HG02571 (cell line): ENCODE data around the gene A1BG.

ENCODE experiments used
- ATAC-seq: cut with Tn5 transposase; IDR thresholded peaks from one replicate; pipeline ENCODE4 v1.9.1; 2021; ENCODE audit warnings: mild to moderate bottlenecking, moderate library complexity; ENCODE audit not compliant: unreplicated experiment

Gene A1BG, protein sequence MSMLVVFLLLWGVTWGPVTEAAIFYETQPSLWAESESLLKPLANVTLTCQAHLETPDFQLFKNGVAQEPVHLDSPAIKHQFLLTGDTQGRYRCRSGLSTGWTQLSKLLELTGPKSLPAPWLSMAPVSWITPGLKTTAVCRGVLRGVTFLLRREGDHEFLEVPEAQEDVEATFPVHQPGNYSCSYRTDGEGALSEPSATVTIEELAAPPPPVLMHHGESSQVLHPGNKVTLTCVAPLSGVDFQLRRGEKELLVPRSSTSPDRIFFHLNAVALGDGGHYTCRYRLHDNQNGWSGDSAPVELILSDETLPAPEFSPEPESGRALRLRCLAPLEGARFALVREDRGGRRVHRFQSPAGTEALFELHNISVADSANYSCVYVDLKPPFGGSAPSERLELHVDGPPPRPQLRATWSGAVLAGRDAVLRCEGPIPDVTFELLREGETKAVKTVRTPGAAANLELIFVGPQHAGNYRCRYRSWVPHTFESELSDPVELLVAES

DNA sequence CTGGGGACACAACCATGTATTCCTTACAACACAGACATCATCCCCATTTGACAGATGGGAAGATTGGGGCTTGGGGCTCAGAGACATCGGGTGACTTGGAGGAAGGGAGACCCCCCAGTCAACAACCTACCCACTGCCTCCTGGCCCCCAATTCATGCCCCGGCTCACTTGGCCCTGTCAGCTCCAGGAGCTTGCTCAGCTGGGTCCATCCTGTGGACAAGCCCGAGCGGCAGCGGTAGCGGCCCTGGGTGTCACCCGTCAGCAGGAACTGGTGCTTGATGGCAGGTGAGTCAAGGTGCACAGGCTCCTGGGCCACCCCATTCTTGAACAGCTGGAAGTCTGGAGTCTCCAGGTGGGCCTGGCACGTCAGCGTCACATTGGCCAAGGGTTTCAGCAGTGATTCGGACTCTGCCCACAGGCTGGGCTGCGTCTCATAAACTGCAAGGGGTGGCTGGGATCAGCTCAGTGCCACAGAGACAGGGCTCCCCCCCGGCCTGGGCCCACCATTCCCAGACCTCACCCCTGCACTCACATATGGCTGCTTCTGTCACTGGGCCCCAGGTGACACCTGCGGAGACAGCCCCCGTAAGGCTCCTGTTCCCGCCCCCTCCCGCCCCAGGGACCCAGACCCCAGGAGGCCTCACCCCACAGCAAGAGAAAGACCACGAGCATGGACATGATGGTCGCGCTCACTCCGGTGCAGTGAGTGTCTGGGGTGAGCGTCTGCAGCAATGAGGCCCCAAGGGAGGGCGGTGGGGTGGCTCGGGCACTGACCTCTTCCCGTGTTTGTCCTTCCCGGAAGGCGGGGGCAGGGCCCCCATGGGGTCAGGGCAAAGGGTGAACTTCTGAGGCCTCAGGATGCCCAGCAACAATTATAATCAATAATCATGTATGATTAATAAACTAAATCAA is at the start of gene A1BG:
A1BG (minus strand) TSS at position 733 of the 912 bp plus-strand sequence; CDS start at position 678, 55 bp downstream.
- ATAC-seq: no peak

DNA sequence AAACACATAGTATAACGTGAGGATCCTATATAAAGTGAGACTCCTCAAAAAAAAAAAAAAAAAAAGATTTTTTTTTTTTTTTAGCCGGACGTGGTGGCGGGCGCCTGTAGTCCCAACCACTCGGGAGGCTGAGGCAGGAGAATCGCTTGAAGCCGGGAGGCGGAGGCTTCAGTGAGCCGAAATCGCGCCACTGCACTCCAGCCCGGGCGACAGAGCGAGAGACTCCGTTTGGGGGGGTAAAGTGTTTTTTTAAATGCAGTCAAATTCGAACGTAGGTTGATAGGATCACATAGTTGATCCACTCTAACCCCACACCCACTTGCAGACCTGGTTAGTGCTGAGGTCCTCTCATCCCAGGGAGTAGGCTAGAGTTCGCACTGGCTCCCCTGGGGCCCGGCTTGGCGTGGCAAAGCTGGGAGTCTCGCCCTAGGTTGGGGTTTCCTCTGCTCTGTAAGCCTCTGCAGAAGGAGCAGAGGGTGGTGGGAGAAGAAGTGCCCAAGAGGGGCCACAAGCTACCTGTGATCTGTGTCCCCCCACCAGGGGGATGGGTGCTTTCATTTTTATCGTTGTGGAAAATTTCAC is 48.6 kb upstream of the A1BG start:
- no peak for ATAC-seq

- peak; percentile 97 for ATAC-seq
Measured at GRCh38 chr19:58400916-58401839, 47.9 kb upstream of the A1BG start.

DNA sequence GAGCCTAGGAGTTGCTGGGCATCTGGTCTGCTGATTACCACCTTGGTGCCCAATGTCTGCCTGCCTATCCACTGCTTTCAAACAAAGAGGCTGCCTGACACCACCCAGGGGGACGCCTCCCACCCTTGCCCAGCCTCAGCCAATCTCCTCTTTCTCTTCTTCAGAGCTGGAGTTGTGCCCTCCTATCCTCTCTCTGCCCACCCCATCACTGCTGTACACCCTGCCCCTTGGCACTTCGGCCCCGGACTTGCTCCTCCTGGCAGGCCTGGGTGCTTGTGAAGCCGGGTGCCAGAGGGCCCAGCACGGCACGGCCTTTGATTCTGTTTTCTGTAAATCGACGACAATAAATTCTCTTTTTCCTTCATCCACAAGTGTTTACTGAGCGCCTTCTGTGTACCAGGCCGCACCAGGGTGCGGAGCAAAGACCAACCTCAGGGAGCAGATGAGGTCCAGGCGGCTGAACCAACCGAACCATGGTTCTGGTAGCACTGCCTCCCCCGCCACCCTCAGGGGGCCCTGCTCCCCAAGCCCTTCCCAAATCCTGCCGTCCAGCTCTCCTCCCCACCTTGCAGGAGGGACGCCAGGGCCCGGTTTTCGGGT is 47.1 kb upstream of the A1BG start:
- ATAC-seq: no peak

DNA sequence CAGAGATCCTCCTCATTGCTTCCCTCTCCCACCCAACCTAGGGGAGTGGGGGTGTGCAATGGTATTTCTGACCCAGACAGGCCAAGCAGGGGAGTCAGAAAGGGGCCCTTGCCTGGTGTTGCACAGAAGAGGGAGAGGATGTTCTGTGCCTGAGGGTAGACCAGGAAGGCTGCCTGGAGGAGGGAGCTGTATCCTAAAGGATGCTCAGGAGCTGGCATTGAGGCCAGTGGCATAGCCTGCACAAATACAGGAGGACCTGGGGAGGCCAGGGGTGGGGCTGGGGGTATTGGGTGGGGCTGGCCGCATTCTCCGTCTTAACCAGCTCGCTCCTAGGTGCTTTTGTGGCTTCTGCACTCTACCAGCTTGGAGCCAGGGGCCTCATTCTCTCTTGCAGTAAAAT is 46.6 kb upstream of the A1BG start:
- ATAC-seq: no peak

DNA sequence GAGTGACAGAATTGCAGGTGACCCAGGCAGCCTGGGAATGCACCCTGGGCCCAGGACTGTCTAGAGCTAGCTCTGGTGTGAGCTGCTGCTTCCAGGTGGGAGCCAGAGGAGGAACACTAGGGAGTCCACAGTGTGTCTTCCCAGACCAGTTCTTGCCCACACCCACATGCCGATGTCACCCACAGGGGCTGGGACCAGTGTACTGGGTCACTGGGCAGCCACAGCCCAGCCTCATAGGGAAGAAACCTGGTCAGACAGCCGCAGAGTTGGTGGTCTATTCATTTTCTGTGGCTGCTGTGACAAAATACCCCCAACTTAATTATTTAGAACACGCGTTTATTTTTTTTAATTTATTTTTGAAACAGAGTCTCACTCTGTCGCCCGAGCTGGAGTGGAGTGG is 45.3 kb upstream of the A1BG start:
- ATAC-seq: no peak

GRCh38 chr19:58398087-58398486 is 44.8 kb upstream of the A1BG start:
- no peak for ATAC-seq

DNA sequence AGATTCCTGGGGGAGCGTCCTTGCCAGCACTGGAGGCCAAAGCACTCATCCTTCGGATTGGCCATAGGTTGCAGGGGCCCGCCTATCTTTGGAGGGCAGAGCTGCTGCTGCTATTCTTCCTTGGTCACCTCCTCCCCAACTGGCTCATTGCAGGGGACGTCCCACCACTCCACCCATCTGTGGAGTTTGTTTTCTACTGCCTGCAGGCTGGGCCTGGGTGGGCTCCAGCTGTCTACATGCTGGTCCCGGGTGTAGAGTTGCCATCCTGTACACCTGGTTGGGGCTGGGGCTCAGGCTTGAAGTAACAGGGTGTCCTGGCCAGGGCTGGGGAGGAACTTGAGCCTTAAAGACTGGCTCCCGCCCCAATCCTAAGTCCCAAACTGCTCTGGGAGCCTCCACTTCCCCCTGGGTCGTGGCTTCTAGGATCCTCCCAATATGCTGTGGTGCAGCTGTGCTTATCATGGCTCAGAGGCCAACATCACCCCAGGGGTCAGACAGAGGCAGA is 44.3 kb upstream of the A1BG start:
- ATAC-seq: no peak

DNA sequence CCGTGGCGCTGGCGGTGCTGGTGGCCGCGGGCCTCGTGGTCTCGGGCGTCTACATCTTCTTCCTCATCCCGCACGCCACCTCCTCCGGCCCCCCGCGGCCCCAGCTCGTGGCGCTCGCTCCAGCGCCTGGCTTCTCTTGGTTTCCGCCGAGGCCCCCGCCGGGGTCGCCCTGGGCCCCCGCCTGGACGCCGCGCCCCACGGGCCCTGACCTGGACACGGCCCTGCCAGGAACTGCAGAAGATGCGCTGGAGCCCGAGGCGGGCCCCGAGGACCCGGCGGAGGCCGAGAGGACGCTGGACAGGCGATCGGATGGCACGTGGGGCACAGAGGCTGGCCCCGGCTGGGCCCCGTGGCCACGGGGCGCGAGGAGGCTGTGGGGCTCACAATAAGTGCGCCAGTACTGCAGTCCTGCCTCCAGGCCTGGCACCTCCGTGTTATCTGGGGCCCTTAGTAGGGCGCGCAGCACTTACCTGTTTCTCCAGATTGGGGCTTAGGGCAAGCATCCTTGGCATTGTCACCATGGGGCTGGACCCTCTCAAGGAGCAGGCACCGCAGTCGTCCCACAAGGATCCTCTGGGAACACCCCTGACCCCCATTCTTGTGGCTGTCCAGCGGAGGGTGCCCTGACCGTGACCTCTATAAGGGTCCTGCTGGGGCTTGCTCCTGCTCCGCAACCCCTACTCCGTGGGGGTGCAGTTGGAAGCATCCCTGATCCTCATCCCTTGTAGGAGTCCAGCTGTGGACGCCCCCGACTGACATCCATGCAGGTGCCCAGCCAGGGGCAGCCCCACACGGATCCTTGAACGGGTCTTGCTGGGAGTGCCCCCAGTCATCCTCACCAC is 43.6 kb upstream of the A1BG start:
- no peak for ATAC-seq

DNA sequence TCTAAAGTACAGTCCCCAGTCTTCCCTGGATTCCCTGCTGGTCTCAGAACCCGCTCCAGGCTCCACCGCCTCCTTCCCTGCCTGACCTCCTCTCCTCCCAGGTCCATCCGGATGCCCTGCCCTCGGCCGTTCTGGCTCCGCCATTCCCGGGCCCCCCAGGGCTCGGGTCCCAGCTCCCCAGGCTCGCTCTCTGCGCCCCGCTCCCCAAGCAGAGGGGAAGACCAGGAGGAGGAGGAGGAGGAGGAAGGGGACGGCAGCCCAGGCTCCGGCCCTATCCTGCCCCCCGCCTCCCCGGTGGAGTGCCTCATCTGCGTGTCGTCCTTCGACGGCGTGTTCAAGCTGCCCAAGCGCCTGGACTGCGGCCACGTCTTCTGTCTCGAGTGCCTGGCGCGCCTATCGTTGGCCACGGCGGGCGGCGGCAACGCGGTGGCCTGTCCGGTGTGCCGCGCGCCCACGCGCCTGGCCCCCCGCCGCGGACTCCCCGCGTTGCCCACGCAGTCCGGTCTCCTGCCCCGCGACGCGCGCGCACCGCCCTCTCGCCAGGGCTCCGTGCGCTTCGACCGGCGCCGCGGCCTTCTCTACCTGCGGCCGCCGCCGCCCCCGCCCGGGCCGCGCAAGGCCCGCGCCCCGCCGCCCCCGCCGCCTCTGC is 42.8 kb upstream of the A1BG start:
- ATAC-seq: no peak

- ATAC-seq: no peak
Measured at GRCh38 chr19:58395220-58395978, 42.1 kb upstream of the A1BG start, which contains the start of gene RNF225. RNF225 (plus strand) TSS chr19:58395656; CDS start chr19:58396090, 434 bp downstream.

GRCh38 chr19:58394821-58395219 is 41.5 kb upstream of the A1BG start:
- no peak for ATAC-seq

GRCh38 chr19:58393725-58394033 is 40.4 kb upstream of the A1BG start:
- ATAC-seq: no peak

- no peak for ATAC-seq
Measured at GRCh38 chr19:58392945-58393724, 39.8 kb upstream of the A1BG start.

DNA sequence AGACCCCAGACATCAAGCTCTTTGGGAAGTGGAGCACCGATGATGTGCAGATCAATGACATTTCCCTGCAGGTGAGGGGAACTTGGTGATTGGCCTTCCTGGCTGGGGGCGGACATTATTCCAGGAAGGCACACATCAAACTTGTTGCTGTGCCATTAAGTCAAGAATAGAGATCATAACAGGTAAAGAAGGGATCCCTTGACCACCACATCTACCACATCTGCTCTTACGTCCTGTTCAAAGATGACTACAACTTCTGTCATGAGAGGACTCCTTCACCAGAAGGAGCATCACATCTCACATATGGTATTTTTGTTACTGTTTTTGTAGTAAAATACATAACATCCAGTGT is 34.9 kb upstream of the A1BG start:
- ATAC-seq: no peak

DNA sequence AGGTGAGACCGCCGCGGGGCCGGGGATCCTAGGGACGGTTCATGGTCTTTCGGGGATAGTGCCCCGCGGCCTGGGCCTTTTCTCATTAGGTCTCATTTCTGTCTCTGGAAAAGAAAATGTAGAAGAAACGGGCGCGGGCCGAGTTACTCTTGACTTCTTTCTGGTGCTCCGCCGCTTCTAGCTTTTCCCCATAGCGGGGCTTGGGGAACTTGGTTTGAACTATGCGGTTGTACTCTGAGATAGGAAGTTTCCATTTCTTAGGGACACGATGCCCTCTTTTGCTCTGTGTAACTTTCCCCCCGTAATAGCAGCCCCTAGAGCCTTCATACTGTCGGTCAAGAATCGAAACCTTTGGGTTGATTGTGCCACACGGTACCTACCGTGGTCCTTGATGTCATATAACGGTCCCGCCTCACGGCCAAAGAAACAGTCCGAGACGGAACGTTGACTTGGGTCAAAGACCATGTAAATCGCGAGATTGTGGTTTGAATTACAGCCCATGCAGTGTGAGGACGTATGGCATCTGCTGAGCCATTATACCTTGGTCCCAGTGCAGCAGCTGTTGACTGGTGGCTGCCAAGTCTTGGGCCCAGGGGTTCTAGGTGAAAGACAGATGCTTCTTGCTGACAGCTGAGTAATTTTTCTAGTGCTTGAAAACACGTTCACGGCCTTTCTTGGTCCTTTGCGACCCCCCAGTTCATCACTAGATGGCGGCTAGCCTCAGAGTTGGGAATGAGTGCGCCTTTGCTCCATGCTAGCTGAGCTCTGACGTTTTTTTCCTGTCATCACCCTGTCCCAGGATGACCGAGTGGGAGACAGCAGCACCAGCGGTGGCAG is 34.3 kb upstream of the A1BG start:
- no peak for ATAC-seq
